HEK293 (cell line): ENCODE data around the gene SHOC2.
A peak's percentile ranks its signal among the peaks of the same experiment; 100 is the strongest.
"Not testable (repeated sequence)": the region's sequence is repeated elsewhere in the genome, so short reads cannot be mapped to it uniquely, and the experiment has no call there.

Experiments
- CTCF ChIA-PET: fragments of 350-600 bp; formaldehyde crosslinking; extraction: SDS; loops from one replicate; lab custom pipeline; 2021; ENCODE audit warnings: antibody characterized with exemption; lab: Yijun Ruan, JAX
- POLR2A ChIA-PET: fragments of 300-600 bp; formaldehyde crosslinking; extraction: SDS; loops from one replicate; lab custom pipeline; 2020; ENCODE audit warnings: antibody characterized with exemption, inconsistent platforms; lab: Yijun Ruan, JAX
- H3K27ac ChIP-seq: fragments of 200-500 bp; sonication (Bioruptor generic); 2 replicates; pipeline ENCODE4 v1.5.1; 2014; ENCODE audit warnings: low read depth, low read length, control low read depth, inconsistent platforms; ENCODE audit errors: extremely low read depth
- H3K36me3 ChIP-seq, 2 experiments: fragments of 200-500 bp in 1 of 2; sonication (Bioruptor generic) in 1 of 2; 1 replicate in 1 of 2; 2 replicates in 1 of 2; pipeline ENCODE4 v1.5.1; 2014 to 2017; ENCODE audit warnings: inconsistent platforms in 2 of 2, low read length in 2 of 2; ENCODE audit not compliant: control insufficient read depth in 2 of 2, insufficient read depth in 1 of 2
- H3K4me1 ChIP-seq: fragments of 200-500 bp; sonication (Bioruptor generic); 2 replicates; pipeline ENCODE4 v1.5.1; 2014; ENCODE audit warnings: mild to moderate bottlenecking, low read length, inconsistent platforms; ENCODE audit not compliant: control insufficient read depth, insufficient read depth
- H3K4me3 ChIP-seq: 2 replicates; pipeline ENCODE4 v1.5.1; 2011; ENCODE audit warnings: low read depth, mild to moderate bottlenecking, control low read depth, low read length, moderate library complexity
- H3K9me3 ChIP-seq: fragments of 200-500 bp; sonication (Bioruptor generic); 2 replicates; pipeline ENCODE4 v1.5.1; 2014; ENCODE audit warnings: low read depth, low read length, inconsistent platforms; ENCODE audit not compliant: control insufficient read depth, insufficient read depth
- FEZF1 ChIP-seq: fragments of 450-650 bp; formaldehyde crosslinking; IDR thresholded peaks from 2 replicates; pipeline ENCODE4 v1.5.1; 2016; ENCODE audit warnings: missing biosample characterization, missing genetic modification characterization
- HOXC10 ChIP-seq: sonication (generic); formaldehyde crosslinking; IDR thresholded peaks from 2 replicates; pipeline ENCODE4 v1.8.1; 2023; ENCODE audit warnings: mild to moderate bottlenecking, missing genetic modification reagents
- KLF10 ChIP-seq: fragments of 450-650 bp; IDR thresholded peaks from 2 replicates; pipeline ENCODE4 v1.5.1; 2018; ENCODE audit warnings: missing biosample characterization, mild to moderate bottlenecking, missing genetic modification characterization
- KLF17 ChIP-seq: fragments of 450-650 bp; formaldehyde crosslinking; IDR thresholded peaks from 2 replicates; pipeline ENCODE4 v1.5.1; 2016; ENCODE audit warnings: missing biosample characterization, missing genetic modification characterization
- SCRT2 ChIP-seq: fragments of 450-650 bp; formaldehyde crosslinking; IDR thresholded peaks from 2 replicates; pipeline ENCODE4 v1.5.1; 2016; ENCODE audit warnings: missing biosample characterization, missing genetic modification characterization
- SP7 ChIP-seq: fragments of 450-650 bp; formaldehyde crosslinking; IDR thresholded peaks from 2 replicates; pipeline ENCODE4 v1.5.1; 2016; ENCODE audit warnings: missing biosample characterization, missing genetic modification characterization
- ZBTB44 ChIP-seq: fragments of 450-650 bp; IDR thresholded peaks from 2 replicates; pipeline ENCODE4 v1.5.1; 2018; ENCODE audit warnings: missing biosample characterization, mild to moderate bottlenecking, missing genetic modification characterization
- ZNF121 ChIP-seq: fragments of 450-650 bp; formaldehyde crosslinking; IDR thresholded peaks from 2 replicates; pipeline ENCODE4 v1.5.1; 2016; ENCODE audit warnings: missing biosample characterization, missing genetic modification characterization
- ZNF157 ChIP-seq: fragments of 450-650 bp; formaldehyde crosslinking; IDR thresholded peaks from 2 replicates; pipeline ENCODE4 v1.5.1; 2016; ENCODE audit warnings: missing biosample characterization, missing genetic modification characterization
- ZNF2 ChIP-seq: fragments of 450-650 bp; formaldehyde crosslinking; IDR thresholded peaks from 2 replicates; pipeline ENCODE4 v1.5.1; 2016; ENCODE audit warnings: missing biosample characterization, missing genetic modification characterization
- ZNF248 ChIP-seq: fragments of 450-650 bp; formaldehyde crosslinking; IDR thresholded peaks from 2 replicates; pipeline ENCODE4 v1.5.1; 2017; ENCODE audit warnings: missing biosample characterization, missing genetic modification characterization
- ZNF335 ChIP-seq: fragments of 450-650 bp; formaldehyde crosslinking; conservative IDR thresholded peaks from 2 replicates; pipeline ENCODE4 v1.5.1; 2016; ENCODE audit warnings: missing biosample characterization, missing genetic modification characterization
- ZNF366 ChIP-seq: fragments of 450-650 bp; formaldehyde crosslinking; conservative IDR thresholded peaks from 2 replicates; pipeline ENCODE4 v1.5.1; 2016; ENCODE audit warnings: missing biosample characterization, missing genetic modification characterization
- ZNF449 ChIP-seq: fragments of 450-650 bp; formaldehyde crosslinking; IDR thresholded peaks from 2 replicates; pipeline ENCODE4 v1.5.1; 2017; ENCODE audit warnings: missing biosample characterization, mild to moderate bottlenecking, missing genetic modification characterization, moderate library complexity
- ZNF501 ChIP-seq: fragments of 450-650 bp; formaldehyde crosslinking; IDR thresholded peaks from 2 replicates; pipeline ENCODE4 v1.5.1; 2016; ENCODE audit warnings: missing biosample characterization, missing genetic modification characterization
- ZNF513 ChIP-seq: fragments of 450-650 bp; IDR thresholded peaks from 2 replicates; pipeline ENCODE4 v1.5.1; 2018; ENCODE audit warnings: missing biosample characterization, missing genetic modification characterization
- ZNF561 ChIP-seq: fragments of 450-650 bp; IDR thresholded peaks from 2 replicates; pipeline ENCODE4 v1.5.1; 2018; ENCODE audit warnings: missing biosample characterization, missing genetic modification characterization, borderline replicate concordance
- ZNF621 ChIP-seq: fragments of 450-650 bp; formaldehyde crosslinking; IDR thresholded peaks from 2 replicates; pipeline ENCODE4 v1.5.1; 2017; ENCODE audit warnings: missing biosample characterization, missing genetic modification characterization
- ZNF677 ChIP-seq: fragments of 450-650 bp; IDR thresholded peaks from 2 replicates; pipeline ENCODE4 v1.5.0; 2018; ENCODE audit warnings: missing biosample characterization, mild to moderate bottlenecking, missing genetic modification characterization, moderate library complexity
- ZNF701 ChIP-seq: fragments of 450-650 bp; formaldehyde crosslinking; IDR thresholded peaks from 2 replicates; pipeline ENCODE4 v1.5.1; 2016; ENCODE audit warnings: missing biosample characterization, missing genetic modification characterization
- ZNF768 ChIP-seq: fragments of 450-650 bp; formaldehyde crosslinking; IDR thresholded peaks from 2 replicates; pipeline ENCODE4 v1.5.1; 2018; ENCODE audit warnings: missing biosample characterization, mild to moderate bottlenecking, missing genetic modification characterization
- ZNF792 ChIP-seq: fragments of 450-650 bp; formaldehyde crosslinking; IDR thresholded peaks from 2 replicates; pipeline ENCODE4 v1.5.1; 2016; ENCODE audit warnings: missing biosample characterization, missing genetic modification characterization
- ZNF843 ChIP-seq: fragments of 450-650 bp; formaldehyde crosslinking; IDR thresholded peaks from 2 replicates; pipeline ENCODE4 v1.5.1; 2016; ENCODE audit warnings: missing biosample characterization, missing genetic modification characterization
- ZSCAN23 ChIP-seq: fragments of 450-650 bp; formaldehyde crosslinking; IDR thresholded peaks from 2 replicates; pipeline ENCODE4 v1.5.1; 2016; ENCODE audit warnings: missing biosample characterization, missing genetic modification characterization
- TF ChIP-seq, protein P1 (sequence below): fragments of 450-650 bp; formaldehyde crosslinking; IDR thresholded peaks from 2 replicates; pipeline ENCODE4 v1.5.1; 2016; ENCODE audit warnings: missing biosample characterization, missing genetic modification characterization

SHOC2 gene

DNA sequence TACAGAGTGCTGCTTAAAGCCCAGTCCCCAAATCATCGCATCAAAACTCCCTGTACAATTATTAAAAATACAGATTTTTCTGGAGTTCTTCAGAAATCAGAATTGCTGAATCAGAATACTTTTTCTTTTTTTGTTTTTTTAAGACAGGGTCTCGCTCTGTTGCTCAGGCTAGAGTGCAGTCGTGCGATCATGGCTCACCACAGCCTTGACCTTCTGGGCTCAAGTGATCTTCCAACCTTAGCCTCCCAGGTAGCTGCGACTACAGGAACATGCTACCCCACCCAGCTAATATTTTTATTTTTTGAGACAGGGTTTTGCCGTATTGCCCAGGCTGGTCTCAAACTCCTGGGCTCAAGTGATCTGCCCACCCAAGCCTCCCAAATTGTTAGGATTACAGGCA is 4.4 kb upstream of the SHOC2 start (continued):
- TF ChIP-seq ZNF621 (tag by site-specific recombination) (no peak), ZNF792 (tag by site-specific recombination) (no peak), ZNF2 (tag by site-specific recombination) (no peak), ZNF157 (tag by site-specific recombination) (no peak)

DNA sequence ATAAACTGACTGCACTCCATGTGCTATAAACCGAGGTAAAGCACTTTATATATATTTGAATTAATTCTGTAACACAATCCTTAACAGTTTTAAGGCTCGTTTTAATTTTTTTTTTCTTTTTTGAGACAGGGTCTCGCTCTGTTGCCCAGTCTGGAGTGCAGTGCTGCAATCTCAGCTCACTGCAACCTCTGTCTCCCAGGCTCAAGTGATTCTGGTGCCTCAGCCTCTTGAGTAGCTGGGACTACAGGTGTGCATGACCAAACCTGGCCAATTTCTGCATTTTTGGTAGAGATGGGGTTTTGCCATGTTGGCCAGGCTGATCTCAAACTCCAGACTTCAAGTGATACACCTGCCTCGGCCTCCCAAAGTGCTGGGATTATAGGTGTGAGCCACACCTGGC is 3.8 kb upstream of the SHOC2 start:
- H3K4me3 ChIP-seq, POLR2A ChIA-PET: not testable (repeated sequence)

DNA sequence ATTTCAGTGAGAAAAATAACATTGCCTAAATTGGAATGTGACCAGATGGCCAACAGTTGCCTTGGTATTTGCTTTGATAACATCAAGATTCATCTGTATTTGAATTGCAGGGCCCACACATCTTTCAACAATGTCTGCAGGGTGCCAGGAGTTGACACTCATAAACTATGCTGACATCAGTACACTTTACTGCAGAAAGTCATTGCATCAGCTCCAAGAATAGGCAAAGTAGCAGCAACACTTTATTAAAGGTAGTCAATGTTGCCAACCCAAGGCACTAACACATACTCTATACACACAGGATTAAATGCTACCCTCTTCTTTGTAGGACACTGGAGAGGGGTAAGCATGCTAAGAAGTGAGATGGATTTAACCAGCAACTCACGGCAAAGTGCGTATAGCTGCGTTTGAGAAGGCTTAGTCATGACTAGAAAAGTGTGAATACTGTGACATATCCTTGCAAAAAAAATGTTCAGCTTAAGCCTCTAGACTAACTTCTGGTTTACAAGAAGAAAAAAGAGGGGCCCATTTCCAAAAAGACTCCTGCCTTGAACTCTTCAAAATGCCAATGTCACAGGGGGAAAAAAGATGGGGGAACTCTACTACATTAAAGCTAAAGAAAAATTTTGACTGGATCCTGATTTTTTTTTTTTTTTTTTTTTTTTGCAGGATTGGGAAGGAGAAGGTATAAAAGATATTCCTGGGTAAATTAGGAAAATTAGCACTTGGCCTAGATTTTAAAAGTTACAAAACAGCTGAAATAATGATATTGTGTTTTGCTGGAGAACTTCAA is 2.7 kb upstream of the SHOC2 start:
- Histone ChIP-seq H3K27ac (peak overlapping the region; percentile 63), H3K4me3 (no peak overlapping the region), H3K36me3 (no peaks in the 10 kb centered on the region), H3K9me3 (no peaks in the 10 kb centered on the region), H3K4me1 (peaks cover 21% of the 10 kb centered on the region)
- POLR2A ChIA-PET: interaction anchor here (0.6 to 2.9 kb wide), 3 partner anchors 9 to 114 kb away, joined by 4 to 15 read pairs (median 6); no protein-coding TSS in a partner anchor
- CTCF ChIA-PET: interaction anchor here (0.7 to 1.6 kb wide), 3 partner anchors 12 to 26 kb away, joined by 3 to 4 read pairs (median 3); no protein-coding TSS in a partner anchor
- TF ChIP-seq ZNF366 (tag by site-specific recombination): peak; percentile 91
- peak; percentile 87; the same call in 1 of the 2 replicates for TF ChIP-seq ZSCAN23 (tag by site-specific recombination)
- TF ChIP-seq ZNF513 (tag by site-specific recombination): peak; percentile 40; the same call in 1 of the 2 replicates
- TF ChIP-seq ZNF248: no peak
- TF ChIP-seq KLF17 (tag by site-specific recombination): peak; percentile 67
- TF ChIP-seq ZBTB44 (tag by site-specific recombination): peak; percentile 97
- TF ChIP-seq KLF10 (tag by site-specific recombination): peak; percentile 96
- no peak for TF ChIP-seq ZNF677 (tag by site-specific recombination)
- TF ChIP-seq ZNF843: peak; percentile 98
- TF ChIP-seq ZNF449 (tag by site-specific recombination): peak; percentile 94
- TF ChIP-seq ZNF768 (tag by site-specific recombination): no peak
- TF ChIP-seq ZNF701 (tag by site-specific recombination): no peak
- TF ChIP-seq SP7 (tag by site-specific recombination): peak; percentile 98
- no peak for TF ChIP-seq ZNF157 (tag by site-specific recombination)
- TF ChIP-seq, protein P1, sequence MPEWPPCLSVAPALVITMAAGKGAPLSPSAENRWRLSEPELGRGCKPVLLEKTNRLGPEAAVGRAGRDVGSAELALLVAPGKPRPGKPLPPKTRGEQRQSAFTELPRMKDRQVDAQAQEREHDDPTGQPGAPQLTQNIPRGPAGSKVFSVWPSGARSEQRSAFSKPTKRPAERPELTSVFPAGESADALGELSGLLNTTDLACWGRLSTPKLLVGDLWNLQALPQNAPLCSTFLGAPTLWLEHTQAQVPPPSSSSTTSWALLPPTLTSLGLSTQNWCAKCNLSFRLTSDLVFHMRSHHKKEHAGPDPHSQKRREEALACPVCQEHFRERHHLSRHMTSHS: peak; percentile 94
- peak; percentile 92; the same call in 1 of the 2 replicates for TF ChIP-seq ZNF561 (tag by site-specific recombination)
- peak; percentile 96 for TF ChIP-seq FEZF1 (tag by site-specific recombination)
- peak; percentile 70; the same call in 1 of the 2 replicates for TF ChIP-seq ZNF501 (tag by site-specific recombination)
- peak; percentile 77 for TF ChIP-seq ZNF335
- no peak for TF ChIP-seq HOXC10 (CRISPR knock-in tag)

More for the DNA sequence above, 3.8 kb upstream of the SHOC2 start:
- CTCF ChIA-PET, H3K27ac ChIP-seq, H3K9me3 ChIP-seq, H3K36me3 ChIP-seq: not testable (repeated sequence)
- H3K4me1 ChIP-seq: peaks cover 17% of the 10 kb centered on the region
- TF ChIP-seq SCRT2 (peak; percentile 9; the same call in 1 of the 2 replicates), ZNF121 (tag by site-specific recombination) (peak; percentile 96)
- TF ChIP-seq, all 188 proteins: peak for 2; not testable (repeated sequence) for 186
